ENCODE results near the gene MYEOV. TPM values are rescaled to one million over a fixed set of nuclear protein-coding genes. Genes with fewer than 3 reads are reported as not detected.

The MYEOV gene
- total and polyA plus RNA-seq, 10 of the 15 experiments (the other 5 are each of a cell fraction or from before 2014, with no cell fraction given) = 0.05 to 0.40 (median 0.26) TPM; not detected in 3

- H3K36me3 ChIP-seq (ENCODE audit: control insufficient read depth in 2 of 2, insufficient read depth in 2 of 2, low read length in 1 of 2) = no peaks in the 10 kb centered on the region
- ChIA-PET POLR2A (interaction anchor here (0.7 to 1.9 kb wide), 2 partner anchors 13 to 15 kb away, joined by 5 to 9 read pairs; no protein-coding TSS in a partner anchor), SMC1A (ENCODE audit: uncharacterized antibody, unreplicated experiment) (interaction anchor here (0.9 to 2.4 kb wide), 9 partner anchors 12 to 98 kb away, joined by 3 to 31 read pairs (median 3); no protein-coding TSS in a partner anchor), CTCF (interaction anchor here (1.0 to 1.4 kb wide), 5 partner anchors 9 to 359 kb away, joined by 3 to 7 read pairs (median 4); no protein-coding TSS in a partner anchor), RAD21 (ENCODE audit: unreplicated experiment) (interaction anchor here (1.4 to 3.2 kb wide), 5 partner anchors 12 to 99 kb away, joined by 3 to 22 read pairs (median 4); no protein-coding TSS in a partner anchor)
- no peaks in the 10 kb centered on the region; the same call in 2 of the 3 replicates for H3K9me3 ChIP-seq (replicated peaks; ENCODE audit: control insufficient read depth, insufficient read depth, low read length)
- no peak for DNase-seq (ENCODE audit: low read depth, low spot score)
- in situ Hi-C loops (cut with MboI) = no loop called here
- no peak overlapping the region for H3K27ac ChIP-seq (ENCODE audit: control insufficient read depth, insufficient read depth)
- no peak overlapping the region for H3K9ac ChIP-seq (ENCODE audit: control insufficient read depth, insufficient read depth, low read length)
- H3K4me1 ChIP-seq (ENCODE audit: control insufficient read depth, insufficient read depth, low read length) = peaks cover 14% of the 10 kb centered on the region
- WGBS (ENCODE audit: insufficient coverage, insufficient replicate concordance, low lambda C conversion rate, missing lambda C conversion rate) = 14% methylated on average over 14 of the region's 14 CpGs
- H2AFZ ChIP-seq (ENCODE audit: control insufficient read depth, low read depth, low read length) = no peak overlapping the region; the same call in 1 of the 2 replicates
- no peaks in the 10 kb centered on the region for H3K79me2 ChIP-seq (ENCODE audit: control insufficient read depth, insufficient read depth, low read length)
- no peak overlapping the region for H3K4me3 ChIP-seq
- peak; percentile 35 for ATAC-seq
- no peak for TF ChIP-seq IRF5 (IDR thresholded peaks at IDR 0.05; ENCODE audit: borderline replicate concordance)
- TF ChIP-seq RUNX3 (IDR thresholded peaks at IDR 0.05; ENCODE audit: low read length) = 0 out of 2 replicates have a peak, but pooled peaks have one; percentile 27
- TF ChIP-seq CHD4 (IDR thresholded peaks at IDR 0.05) = no peak
- no peak for FAIRE-seq
- no peaks in the 10 kb centered on the region for H4K20me1 ChIP-seq (ENCODE audit: control insufficient read depth, insufficient read depth)
- intact Hi-C loops (cut with micrococcal nuclease; ENCODE audit: unreplicated experiment) = no loop called here
- BruUV-seq (replicated peaks) = no TSS peak
- H3K4me2 ChIP-seq (ENCODE audit: control insufficient read depth, insufficient read depth) = peak overlapping the region; percentile 38; the same call in 1 of the 2 replicates
- H3K27me3 ChIP-seq (replicated peaks in 1 of 2; ENCODE audit: control insufficient read depth in 2 of 2, insufficient read depth in 2 of 2, low read length in 1 of 2) = no peaks in the 10 kb centered on the region; a peak in 1 of 4 replicates
These were observed 17.9 kb downstream of the MYEOV start for GRCh38 chr11:69311767-69312385.
